ENCODE measurements around the gene D2HGDH. TPM values are rescaled to one million over a fixed set of nuclear protein-coding genes. Genes with fewer than 3 reads are reported as not detected.
A peak's percentile ranks its signal among the peaks of the same experiment; 100 is the strongest.

D2HGDH gene
- total RNA-seq, 4 donors from 2014 or later, result 15.9 to 39.6 (median 20.3) TPM

- ATAC-seq (no peak), DNase-seq (no peak)
- Histone ChIP-seq H3K9me3 (no peaks in the 10 kb centered on the region), H3K4me1 (peaks cover 1 to 2% of the 10 kb centered on the region in 2 donors), H3K4me3 (no peak overlapping the region), H3K27me3 (no peaks in the 10 kb centered on the region), H3K36me3 (peaks cover 0 to 54% of the 10 kb centered on the region in 2 donors), H3K27ac (no peak overlapping the region)
- in situ Hi-C loops (cut with MboI; ENCODE audit: low sequenced_read_pairs in 4 of 4) (no loop called here), intact Hi-C loops (cut with DNase I; ENCODE audit: low total_unique reads) (no loop called here)
- TF ChIP-seq CTCF (IDR thresholded peaks at IDR 0.05 in 4 of 5, conservative IDR thresholded peaks at IDR 0.05 in 1 of 5), result no peak
Observed at GRCh38 chr2:241722896-241723454, 11.5 kb upstream of the D2HGDH start.

GRCh38 chr2:241724259-241724974, 10.0 kb upstream of the D2HGDH start:
- Histone ChIP-seq H3K9me3 (no peaks in the 10 kb centered on the region), H3K27me3 (no peaks in the 10 kb centered on the region), H3K36me3 (peaks cover 0 to 45% of the 10 kb centered on the region in 2 donors), H3K27ac (no peak overlapping the region), H3K4me1 (peaks cover 12 to 13% of the 10 kb centered on the region in 2 donors), H3K4me3 (no peak overlapping the region)
- in situ Hi-C loops (cut with MboI; ENCODE audit: low sequenced_read_pairs in 4 of 4) (no loop called here), intact Hi-C loops (cut with DNase I; ENCODE audit: low total_unique reads) (no loop called here)
- no peak for DNase-seq
- ATAC-seq, result no peak
- peak in 2 of 5 experiments; percentile 34 for TF ChIP-seq CTCF (IDR thresholded peaks at IDR 0.05 in 4 of 5, conservative IDR thresholded peaks at IDR 0.05 in 1 of 5)
- no peak for TF ChIP-seq POLR2A (IDR thresholded peaks at IDR 0.05)

- in situ Hi-C loops (cut with MboI; ENCODE audit: low sequenced_read_pairs in 4 of 4), result no loop called here
- Histone ChIP-seq H3K36me3 (peaks cover 0 to 37% of the 10 kb centered on the region in 2 donors), H3K9me3 (no peaks in the 10 kb centered on the region), H3K4me3 (no peak overlapping the region), H3K4me1 (peaks cover 12 to 13% of the 10 kb centered on the region in 2 donors), H3K27me3 (no peaks in the 10 kb centered on the region), H3K27ac (no peak overlapping the region)
- intact Hi-C loops (cut with DNase I; ENCODE audit: low total_unique reads), result no loop called here
- DNase-seq, result no peak
- no peak for TF ChIP-seq CTCF (IDR thresholded peaks at IDR 0.05 in 4 of 5, conservative IDR thresholded peaks at IDR 0.05 in 1 of 5)
- TF ChIP-seq POLR2A (IDR thresholded peaks at IDR 0.05), result no peak
- no peak for ATAC-seq
Observed at GRCh38 chr2:241724975-241725870, 9.2 kb upstream of the D2HGDH start.

- H3K27me3 ChIP-seq, result no peaks in the 10 kb centered on the region
- H3K9me3 ChIP-seq, result no peaks in the 10 kb centered on the region
- no peak overlapping the region for H3K4me3 ChIP-seq
- ATAC-seq (no peak), DNase-seq (no peak)
- H3K4me1 ChIP-seq, result peaks cover 12 to 13% of the 10 kb centered on the region in 2 donors
- no peak overlapping the region for H3K27ac ChIP-seq
- no peak for TF ChIP-seq POLR2A (IDR thresholded peaks at IDR 0.05)
- no peak for TF ChIP-seq CTCF (IDR thresholded peaks at IDR 0.05 in 4 of 5, conservative IDR thresholded peaks at IDR 0.05 in 1 of 5)
- intact Hi-C loops (cut with DNase I; ENCODE audit: low total_unique reads), result no loop called here
- in situ Hi-C loops (cut with MboI; ENCODE audit: low sequenced_read_pairs in 4 of 4), result no loop called here
- peaks cover 0 to 25% of the 10 kb centered on the region in 2 donors for H3K36me3 ChIP-seq
Observed at GRCh38 chr2:241726459-241726858, 8.0 kb upstream of the D2HGDH start.
